Left colon (tissue), 2 donors: Measurements from ENCODE around the gene MDN1. TPM values are rescaled to one million over a fixed set of nuclear protein-coding genes. Genes with fewer than 3 reads are reported as not detected.
A peak's percentile ranks its signal among the peaks of the same experiment; 100 is the strongest.
"Not testable (repeated sequence)": the region's sequence is repeated elsewhere in the genome, so short reads cannot be mapped to it uniquely, and the experiment has no call there.

Experiments used
- ATAC-seq: fragments of 200-7000 bp; cut with Tn5 transposase; one replicate; pipeline ENCODE4 v1.9.1; 2020; ENCODE audit warnings: mild to moderate bottlenecking, moderate library complexity
- DNase-seq, 2 donors: peaks; one replicate each; pipeline ENCODE4 v3.0.0-alpha.2; 2020
- intact Hi-C, 2 donors: fragments of 100-400 bp; cut with DNase I in 1 of 2; cut with micrococcal nuclease in 1 of 2; formaldehyde crosslinking; loops; one replicate each; pipeline versions ENCODE4 v1.11.2 to v1.14.0; 2022; cut with DNase I, micrococcal nuclease
- total RNA-seq, 2 donors: library from RNA; stranded (reverse); fragmentation: NEBNext Ultra II Directional; extraction: Animal tissue kit (Norgen Biotek cat#: 25700); gene quantifications; one replicate each; pipeline ENCODE4 v1.2.1, GENCODE V29; 2021
- donor health status: DM: no; HTN: no; CAD: no.
- donor health status: DM: yes; HTN: yes; CAD: no.

Gene MDN1
- total RNA-seq, 2 donors from 2014 or later, result 21.6 to 25.7 TPM

- DNase-seq (no peak), ATAC-seq (no peak)
- intact Hi-C loops, result no loop called here
These were observed 38.2 kb downstream of the MDN1 start for GRCh38 chr6:89781070-89782034.

GRCh38 chr6:89777455-89777854 lies 42.1 kb downstream of the MDN1 start:
- no peak for ATAC-seq
- intact Hi-C loops, result no loop called here

GRCh38 chr6:89776583-89777233 lies 42.9 kb downstream of the MDN1 start:
- DNase-seq (no peak), ATAC-seq (no peak)
- intact Hi-C loops, result no loop called here

More at GRCh38 chr6:89777455-89777854, 42.1 kb downstream of the MDN1 start:
- DNase-seq, result no peak

GRCh38 chr6:89775150-89775549 lies 44.4 kb downstream of the MDN1 start:
- no peak for DNase-seq
- no peak for ATAC-seq
- intact Hi-C loops, result no loop called here

GRCh38 chr6:89769572-89769971 lies 50.0 kb downstream of the MDN1 start:
- DNase-seq (no peak), ATAC-seq (no peak)
- intact Hi-C loops, result no loop called here

- intact Hi-C loops, result no loop called here
- DNase-seq (no peak), ATAC-seq (no peak)
These were observed 51.3 kb downstream of the MDN1 start for GRCh38 chr6:89768324-89768723.

GRCh38 chr6:89763550-89763949 lies 56.0 kb downstream of the MDN1 start:
- intact Hi-C loops, result no loop called here
- no peak for DNase-seq
- ATAC-seq, result no peak

GRCh38 chr6:89758830-89759229 lies 60.8 kb downstream of the MDN1 start:
- no peak for DNase-seq
- intact Hi-C loops, result no loop called here
- ATAC-seq, result no peak

- no peak for ATAC-seq
- intact Hi-C loops, result no loop called here
- DNase-seq, result no peak
These were observed 69.3 kb downstream of the MDN1 start for GRCh38 chr6:89750338-89750737.

GRCh38 chr6:89749918-89750317 lies 69.7 kb downstream of the MDN1 start:
- no peak for DNase-seq
- intact Hi-C loops, result no loop called here
- no peak for ATAC-seq

GRCh38 chr6:89745716-89746115 lies 73.9 kb downstream of the MDN1 start:
- intact Hi-C loops, result no loop called here
- no peak for DNase-seq
- no peak for ATAC-seq

GRCh38 chr6:89745096-89745495 lies 74.5 kb downstream of the MDN1 start:
- intact Hi-C loops, result no loop called here
- DNase-seq (no peak), ATAC-seq (no peak)

- DNase-seq (no peak), ATAC-seq (no peak)
- intact Hi-C loops, result no loop called here
These were observed 82.7 kb downstream of the MDN1 start for GRCh38 chr6:89736893-89737292.

- intact Hi-C loops, result no loop called here
- no peak for ATAC-seq
These were observed 85.1 kb downstream of the MDN1 start for GRCh38 chr6:89734526-89734925.

GRCh38 chr6:89731924-89732567 lies 87.5 kb downstream of the MDN1 start:
- no peak for DNase-seq
- ATAC-seq, result no peak
- intact Hi-C loops, result no loop called here

More at GRCh38 chr6:89734526-89734925, 85.1 kb downstream of the MDN1 start:
- DNase-seq, result no peak

GRCh38 chr6:89731262-89731661 lies 88.3 kb downstream of the MDN1 start:
- ATAC-seq, DNase-seq, intact Hi-C loops: not testable (repeated sequence)

GRCh38 chr6:89729818-89730217 lies 89.8 kb downstream of the MDN1 start:
- ATAC-seq, result peak; percentile 60
- no peak for DNase-seq
- intact Hi-C loops, result no loop called here

GRCh38 chr6:89727501-89727900 lies 92.1 kb downstream of the MDN1 start:
- intact Hi-C loops, result no loop called here
- DNase-seq, result no peak
- no peak for ATAC-seq

- ATAC-seq (no peak), DNase-seq (no peak)
- intact Hi-C loops, result no loop called here
These were observed 94.6 kb downstream of the MDN1 start for GRCh38 chr6:89724981-89725380.

- intact Hi-C loops, result no loop called here
- ATAC-seq (no peak), DNase-seq (no peak)
These were observed 96.5 kb downstream of the MDN1 start for GRCh38 chr6:89723046-89723445.
